ENCODE data around the gene PPFIBP2.

- TF ChIP-seq POLR2A (IDR thresholded peaks at IDR 0.05; ENCODE audit: low read depth) (no peak), POLR2AphosphoS5 (IDR thresholded peaks at IDR 0.05) (no peak)
These were observed 103.2 kb downstream of the PPFIBP2 start for GRCh38 chr11:7617032-7617431.

Measured in esophagus muscularis mucosa (tissue), 2 donors.